Keratinocyte (primary cell): Measurements from ENCODE around the gene CCDC186.

Source experiments
- EZH2 ChIP-seq: IDR thresholded peaks from one replicate; pipeline ENCODE4 v1.6.1; 2012; ENCODE audit warnings: inconsistent platforms, mild to moderate bottlenecking, low read length, moderate library complexity
- TF ChIP-seq, protein P1 (sequence below), 3 experiments: IDR thresholded peaks in 1 of 3; conservative IDR thresholded peaks in 1 of 3; optimal IDR thresholded peaks in 1 of 3; 2 replicates in 2 of 3; 3 replicates in 1 of 3; pipeline versions ENCODE3 to v1.5.1; 2011; ENCODE audit warnings: low read length in 3 of 3, mild to moderate bottlenecking in 3 of 3, moderate library complexity in 2 of 3, control low read depth in 1 of 3, inconsistent platforms in 1 of 3; ENCODE audit not compliant: insufficient read depth in 2 of 3; ENCODE audit errors: extremely low read depth in 1 of 3

DNA sequence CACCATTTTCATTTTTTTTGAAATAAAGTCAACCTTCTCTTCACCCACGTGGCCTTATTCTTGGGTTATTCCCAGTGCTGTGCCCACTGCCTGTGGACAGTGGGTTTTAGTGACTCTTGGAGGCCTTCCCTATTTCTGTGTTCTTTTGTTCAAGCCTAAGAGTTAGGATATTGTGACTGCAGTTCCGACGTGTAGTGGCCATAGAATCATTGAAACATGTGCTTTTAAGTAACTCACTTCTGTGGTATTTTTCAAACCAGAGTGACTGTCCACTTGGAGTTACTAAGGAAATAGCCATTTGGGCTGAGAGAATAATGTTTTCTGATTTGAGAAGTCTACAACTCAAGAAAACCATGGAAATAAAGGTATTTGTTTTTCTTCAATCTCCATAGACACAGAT is 28.8 kb upstream of the CCDC186 start:
- TF ChIP-seq, protein P1, sequence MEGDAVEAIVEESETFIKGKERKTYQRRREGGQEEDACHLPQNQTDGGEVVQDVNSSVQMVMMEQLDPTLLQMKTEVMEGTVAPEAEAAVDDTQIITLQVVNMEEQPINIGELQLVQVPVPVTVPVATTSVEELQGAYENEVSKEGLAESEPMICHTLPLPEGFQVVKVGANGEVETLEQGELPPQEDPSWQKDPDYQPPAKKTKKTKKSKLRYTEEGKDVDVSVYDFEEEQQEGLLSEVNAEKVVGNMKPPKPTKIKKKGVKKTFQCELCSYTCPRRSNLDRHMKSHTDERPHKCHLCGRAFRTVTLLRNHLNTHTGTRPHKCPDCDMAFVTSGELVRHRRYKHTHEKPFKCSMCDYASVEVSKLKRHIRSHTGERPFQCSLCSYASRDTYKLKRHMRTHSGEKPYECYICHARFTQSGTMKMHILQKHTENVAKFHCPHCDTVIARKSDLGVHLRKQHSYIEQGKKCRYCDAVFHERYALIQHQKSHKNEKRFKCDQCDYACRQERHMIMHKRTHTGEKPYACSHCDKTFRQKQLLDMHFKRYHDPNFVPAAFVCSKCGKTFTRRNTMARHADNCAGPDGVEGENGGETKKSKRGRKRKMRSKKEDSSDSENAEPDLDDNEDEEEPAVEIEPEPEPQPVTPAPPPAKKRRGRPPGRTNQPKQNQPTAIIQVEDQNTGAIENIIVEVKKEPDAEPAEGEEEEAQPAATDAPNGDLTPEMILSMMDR (optimal IDR thresholded peaks at IDR 0.05 in 1 of 3, IDR thresholded peaks at IDR 0.05 in 1 of 3, conservative IDR thresholded peaks at IDR 0.05 in 1 of 3; ENCODE audit: extremely low read depth in 1 of 3, insufficient read depth in 2 of 3, low read length in 3 of 3), result no peak
- no peak for TF ChIP-seq EZH2
